Nephron (organoid): ENCODE results near the gene C1R.
"Not testable (repeated sequence)": the region's sequence is repeated elsewhere in the genome, so short reads cannot be mapped to it uniquely, and the experiment has no call there.

Source experiments
- H3K27ac Mint-ChIP-seq, 3 experiments: 2 replicates each; pipeline ENCODE4 v1.8.0; 2020; ENCODE audit warnings: mixed read lengths in 3 of 3, mild to moderate bottlenecking in 2 of 3, moderate library complexity in 1 of 3
- H3K27me3 Mint-ChIP-seq: 2 replicates; pipeline ENCODE4 v1.8.0; 2021; ENCODE audit warnings: low read depth, mild to moderate bottlenecking, moderate library complexity, mixed read lengths
- H3K36me3 Mint-ChIP-seq: 2 replicates; pipeline ENCODE4 v1.8.0; 2020; ENCODE audit warnings: low read depth, mixed read lengths
- H3K4me1 Mint-ChIP-seq: 2 replicates; pipeline ENCODE4 v1.8.0; 2020; ENCODE audit warnings: mixed read lengths
- H3K4me3 Mint-ChIP-seq, 3 experiments: 2 replicates each; pipeline ENCODE4 v1.8.0; 2020; ENCODE audit warnings: mild to moderate bottlenecking in 3 of 3, mixed read lengths in 3 of 3, moderate library complexity in 2 of 3
- H3K9me3 Mint-ChIP-seq: 2 replicates; pipeline ENCODE4 v1.8.0; 2020; ENCODE audit warnings: mixed read lengths
- CTCF ChIP-seq, 3 experiments: fragments of 200-600 bp; sonication (generic); IDR thresholded peaks; one replicate each; pipeline ENCODE4 v1.5.0; 2021; ENCODE audit warnings: antibody characterized with exemption in 3 of 3; ENCODE audit not compliant: unreplicated experiment in 3 of 3

C1R gene

GRCh38 chr12:7045913-7046312, 46.3 kb downstream of the C1R start:
- TF ChIP-seq CTCF (IDR thresholded peaks at IDR 0.05; ENCODE audit: unreplicated experiment in 3 of 3) = no peak
- H3K4me3 Mint-ChIP-seq = no peak overlapping the region
- H3K36me3 Mint-ChIP-seq = no peaks in the 10 kb centered on the region
- H3K4me1 Mint-ChIP-seq = no peaks in the 10 kb centered on the region
- no peak overlapping the region for H3K27ac Mint-ChIP-seq
- H3K27me3 Mint-ChIP-seq = no peaks in the 10 kb centered on the region
- H3K9me3 Mint-ChIP-seq = peaks cover 6% of the 10 kb centered on the region

DNA sequence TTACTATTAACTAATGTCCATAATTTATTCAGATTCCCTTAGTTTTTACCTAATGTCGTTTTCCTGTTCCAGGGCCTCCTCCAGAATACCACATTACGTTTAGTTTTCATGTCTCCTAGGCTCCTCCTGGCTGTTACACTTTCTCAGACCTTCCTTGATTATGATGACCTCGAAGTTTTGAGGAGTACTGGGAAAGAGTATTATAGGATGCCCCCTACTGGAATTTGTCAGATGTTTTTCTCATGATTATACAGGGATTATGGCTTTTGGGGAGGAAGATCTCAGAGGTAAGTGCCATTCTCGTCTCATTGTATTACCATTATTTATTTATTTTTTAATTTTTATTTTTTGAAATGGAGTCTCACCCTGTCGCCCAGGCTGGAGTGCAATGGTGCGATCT, 49.4 kb downstream of the C1R start:
- no peaks in the 10 kb centered on the region for H3K36me3 Mint-ChIP-seq
- no peaks in the 10 kb centered on the region for H3K9me3 Mint-ChIP-seq
- H3K27ac Mint-ChIP-seq = peak overlapping the region in 1 of 3 experiments; percentile 48
- no peak overlapping the region for H3K4me3 Mint-ChIP-seq
- H3K27me3 Mint-ChIP-seq = no peaks in the 10 kb centered on the region
- no peak for TF ChIP-seq CTCF (IDR thresholded peaks at IDR 0.05; ENCODE audit: unreplicated experiment in 3 of 3)
- no peaks in the 10 kb centered on the region for H3K4me1 Mint-ChIP-seq

DNA sequence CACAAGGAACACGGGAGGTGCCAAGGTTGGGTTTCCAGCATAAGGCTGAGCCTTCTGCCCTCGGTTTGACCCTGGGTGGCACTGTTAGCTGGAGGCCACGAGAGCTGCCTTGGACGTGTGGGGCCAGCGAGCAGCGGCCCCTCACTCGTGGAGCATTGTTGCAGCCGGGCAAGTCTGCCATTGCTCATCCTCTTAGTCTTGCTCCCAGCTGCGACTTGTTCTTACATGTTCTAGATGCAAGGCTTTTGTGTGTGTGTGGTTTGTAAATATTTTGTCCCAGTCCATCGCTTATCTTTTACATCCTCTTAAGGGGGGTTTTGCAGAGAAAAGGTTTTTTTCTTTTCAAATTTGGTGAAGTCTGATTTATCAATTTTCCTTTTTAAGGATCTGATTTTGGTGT, 52.8 kb downstream of the C1R start:
- no peaks in the 10 kb centered on the region for H3K9me3 Mint-ChIP-seq
- no peaks in the 10 kb centered on the region for H3K4me1 Mint-ChIP-seq
- no peak overlapping the region for H3K27ac Mint-ChIP-seq
- no peak for TF ChIP-seq CTCF (IDR thresholded peaks at IDR 0.05; ENCODE audit: unreplicated experiment in 3 of 3)
- no peaks in the 10 kb centered on the region for H3K36me3 Mint-ChIP-seq
- peaks cover under 1% of the 10 kb centered on the region for H3K27me3 Mint-ChIP-seq
- no peak overlapping the region for H3K4me3 Mint-ChIP-seq

GRCh38 chr12:7038591-7038990, 53.7 kb downstream of the C1R start:
- H3K4me1 Mint-ChIP-seq = no peaks in the 10 kb centered on the region
- H3K4me3 Mint-ChIP-seq = no peak overlapping the region
- H3K36me3 Mint-ChIP-seq = no peaks in the 10 kb centered on the region
- no peaks in the 10 kb centered on the region for H3K9me3 Mint-ChIP-seq
- peaks cover 4% of the 10 kb centered on the region for H3K27me3 Mint-ChIP-seq
- TF ChIP-seq CTCF (IDR thresholded peaks at IDR 0.05; ENCODE audit: unreplicated experiment in 3 of 3) = no peak
- no peak overlapping the region for H3K27ac Mint-ChIP-seq

DNA sequence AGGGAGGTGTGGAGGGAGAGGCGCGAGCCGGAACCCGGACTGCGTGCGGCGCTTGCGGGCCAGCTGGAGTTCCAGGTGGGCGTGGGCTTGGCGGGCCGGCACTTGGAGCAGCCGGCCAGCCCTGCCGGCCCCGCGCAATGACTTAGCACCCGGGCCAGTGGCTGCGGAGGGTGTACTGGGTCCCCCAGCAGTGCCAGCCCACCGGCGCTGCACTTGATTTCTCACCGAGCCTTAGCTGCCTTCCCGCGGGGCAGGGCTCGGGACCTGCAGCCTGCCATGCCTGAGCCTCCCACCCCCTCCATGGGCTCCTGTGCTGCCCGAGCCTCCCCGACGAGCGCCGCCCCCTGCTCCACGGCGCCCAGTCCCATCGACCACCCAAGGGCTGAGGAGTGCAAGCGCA, 54.8 kb downstream of the C1R start:
- not testable (repeated sequence) for H3K27ac Mint-ChIP-seq, H3K36me3 Mint-ChIP-seq, H3K4me1 Mint-ChIP-seq, H3K4me3 Mint-ChIP-seq, H3K27me3 Mint-ChIP-seq, H3K9me3 Mint-ChIP-seq

DNA sequence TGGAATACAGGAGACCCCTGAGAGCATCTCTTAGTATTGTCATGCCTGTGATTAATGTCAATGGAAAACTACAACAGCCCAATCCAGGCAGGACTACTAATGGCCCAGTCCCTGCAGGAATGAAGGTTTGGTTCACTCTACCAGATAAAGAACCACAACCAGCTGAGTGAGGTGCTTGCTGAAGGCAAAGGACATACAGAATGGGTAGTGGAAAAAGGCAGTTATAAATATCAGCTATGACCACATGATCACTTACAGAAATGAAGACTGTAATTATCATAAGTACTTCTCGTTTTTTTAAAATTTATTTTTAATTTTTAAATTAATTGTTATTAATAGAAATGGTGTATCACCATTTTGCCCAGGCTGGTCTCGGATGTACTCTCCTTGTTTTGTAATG, 56.8 kb downstream of the C1R start:
- Mint-ChIP-seq H3K9me3 (no peaks in the 10 kb centered on the region), H3K27me3 (peaks cover 11% of the 10 kb centered on the region), H3K4me3 (no peak overlapping the region), H3K4me1 (no peaks in the 10 kb centered on the region), H3K36me3 (no peaks in the 10 kb centered on the region), H3K27ac (no peak overlapping the region)
- TF ChIP-seq CTCF (IDR thresholded peaks at IDR 0.05; ENCODE audit: unreplicated experiment in 3 of 3) = no peak

- TF ChIP-seq CTCF (IDR thresholded peaks at IDR 0.05; ENCODE audit: unreplicated experiment in 3 of 3) = no peak
- Mint-ChIP-seq H3K4me3 (no peak overlapping the region), H3K36me3 (no peaks in the 10 kb centered on the region), H3K27ac (no peak overlapping the region), H3K9me3 (no peaks in the 10 kb centered on the region), H3K27me3 (peaks cover 11% of the 10 kb centered on the region), H3K4me1 (no peaks in the 10 kb centered on the region)
Observed at GRCh38 chr12:7034464-7034863, 57.8 kb downstream of the C1R start.
